Pulmonary artery endothelial cell (primary cell): ENCODE measurements around the gene TBXAS1. TPM values are rescaled to one million over a fixed set of nuclear protein-coding genes. Genes with fewer than 3 reads are reported as not detected.
"Not testable (repeated sequence)": the region's sequence is repeated elsewhere in the genome, so short reads cannot be mapped to it uniquely, and the experiment has no call there.

ENCODE experiments used
- DNase-seq: peaks from one replicate; pipeline ENCODE4 v3.0.0-alpha.2; 2011; ENCODE audit warnings: low read depth, low spot score
- total RNA-seq: library from RNA; depleted of rRNA; stranded (reverse); fragments of >200 nt; gene quantifications from 2 replicates; pipeline ENCODE4 v1.2.3, GENCODE V29; 2014

TBXAS1 gene
- total RNA-seq, 1 donor from 2014 or later, result 10.6 TPM

DNA sequence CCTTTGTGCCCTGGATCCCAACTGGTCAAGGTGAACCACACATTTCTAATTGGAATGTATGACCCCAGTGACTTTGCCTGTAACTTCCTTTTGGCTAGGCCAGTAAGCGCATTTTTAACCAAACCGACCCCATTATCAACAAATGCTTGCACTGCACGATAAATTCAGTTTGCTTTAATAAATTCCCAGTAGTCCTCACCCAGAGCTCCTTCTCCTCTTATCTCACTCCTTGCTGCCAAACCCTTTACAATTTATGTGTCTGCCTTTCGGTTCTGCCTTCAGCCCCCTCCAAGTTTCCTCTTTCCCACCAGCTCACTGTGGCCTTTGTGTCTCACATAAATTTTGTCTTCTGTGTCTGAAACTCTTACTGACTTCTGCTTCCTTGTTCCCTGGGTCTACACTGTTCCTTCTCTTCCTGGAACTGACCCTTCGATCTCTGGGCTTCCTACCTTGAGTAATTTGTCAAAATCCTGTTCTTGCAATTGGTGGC lies 59.0 kb downstream of the TBXAS1 start:
- no peak for DNase-seq

GRCh38 chr7:139889186-139889871 lies 60.3 kb downstream of the TBXAS1 start:
- DNase-seq, result no peak

GRCh38 chr7:139893461-139893860 lies 64.4 kb downstream of the TBXAS1 start:
- DNase-seq, result no peak

GRCh38 chr7:139893999-139894398 lies 64.9 kb downstream of the TBXAS1 start:
- DNase-seq, result no peak

GRCh38 chr7:139895141-139895829 lies 66.2 kb downstream of the TBXAS1 start:
- DNase-seq, result no peak

DNA sequence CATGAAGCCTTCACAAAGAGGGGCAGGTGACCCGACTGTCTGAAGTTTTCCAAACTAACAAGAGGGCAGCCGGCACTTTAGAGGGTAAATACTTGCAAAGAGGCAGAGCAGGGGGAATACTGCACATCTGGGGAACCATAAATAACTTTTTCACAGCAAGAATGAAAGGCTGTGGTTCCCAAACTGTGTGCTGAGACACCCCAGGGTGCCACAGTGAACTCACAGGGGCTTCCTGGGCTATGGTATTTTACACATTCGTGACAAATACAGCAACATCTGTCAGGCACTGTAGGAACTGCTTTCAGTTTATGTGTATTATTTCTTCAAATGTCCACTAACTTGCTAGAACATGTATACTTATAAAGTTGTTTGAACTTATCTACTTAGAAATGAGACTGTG lies 67.2 kb downstream of the TBXAS1 start:
- DNase-seq, result no peak

DNA sequence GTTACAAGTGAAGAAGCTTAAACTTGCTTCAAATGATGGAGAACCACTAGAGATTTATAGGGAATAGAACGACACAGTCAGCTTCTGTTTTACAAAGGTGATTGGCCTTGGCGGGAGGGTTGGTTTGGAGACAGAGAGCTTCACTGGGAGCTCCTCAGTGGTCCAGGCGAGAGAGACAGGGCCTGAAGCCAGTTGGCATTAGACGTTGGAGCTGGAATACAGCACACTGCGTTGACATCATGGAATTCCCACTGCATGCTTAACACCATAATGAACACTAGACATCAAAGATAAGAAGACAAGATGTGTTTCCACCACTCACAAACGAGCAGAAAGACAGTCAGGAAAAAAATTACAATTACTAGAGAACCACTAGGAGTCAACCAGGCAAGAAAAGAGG lies 67.8 kb downstream of the TBXAS1 start:
- DNase-seq, result no peak

DNA sequence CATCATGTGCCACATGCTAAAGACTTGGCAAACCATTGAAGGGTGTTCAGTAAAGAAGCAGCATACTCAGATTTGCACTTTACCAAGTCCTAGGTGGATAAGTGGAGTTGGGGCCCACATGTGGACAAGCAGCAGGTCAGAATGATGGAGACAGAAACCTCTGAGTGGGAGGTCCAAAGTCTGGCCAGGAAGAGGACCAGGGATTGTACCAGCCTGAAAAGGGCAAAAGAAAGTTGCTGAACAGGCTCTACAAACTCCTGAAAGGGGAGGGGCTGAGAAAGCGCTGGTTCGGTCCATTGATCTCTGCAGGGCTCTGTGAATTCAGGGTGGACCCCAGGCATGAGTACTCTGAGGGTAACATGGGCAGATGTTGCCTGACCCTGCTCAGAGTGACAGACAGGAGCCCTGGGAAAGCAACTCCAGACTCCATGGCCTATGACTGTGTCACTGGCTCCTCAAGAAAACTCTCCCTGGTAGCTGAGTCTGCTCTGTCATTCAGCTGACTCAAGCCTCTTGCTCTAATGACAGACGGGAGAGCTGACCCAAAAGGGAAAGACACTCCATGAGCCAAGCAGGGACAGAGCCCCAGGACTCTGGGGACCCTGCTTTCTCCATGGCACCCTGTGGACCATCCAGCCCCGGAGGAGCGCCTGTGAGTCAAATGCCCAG lies 68.5 kb downstream of the TBXAS1 start:
- DNase-seq, result no peak

GRCh38 chr7:139898483-139898882 lies 69.4 kb downstream of the TBXAS1 start:
- no peak for DNase-seq

DNA sequence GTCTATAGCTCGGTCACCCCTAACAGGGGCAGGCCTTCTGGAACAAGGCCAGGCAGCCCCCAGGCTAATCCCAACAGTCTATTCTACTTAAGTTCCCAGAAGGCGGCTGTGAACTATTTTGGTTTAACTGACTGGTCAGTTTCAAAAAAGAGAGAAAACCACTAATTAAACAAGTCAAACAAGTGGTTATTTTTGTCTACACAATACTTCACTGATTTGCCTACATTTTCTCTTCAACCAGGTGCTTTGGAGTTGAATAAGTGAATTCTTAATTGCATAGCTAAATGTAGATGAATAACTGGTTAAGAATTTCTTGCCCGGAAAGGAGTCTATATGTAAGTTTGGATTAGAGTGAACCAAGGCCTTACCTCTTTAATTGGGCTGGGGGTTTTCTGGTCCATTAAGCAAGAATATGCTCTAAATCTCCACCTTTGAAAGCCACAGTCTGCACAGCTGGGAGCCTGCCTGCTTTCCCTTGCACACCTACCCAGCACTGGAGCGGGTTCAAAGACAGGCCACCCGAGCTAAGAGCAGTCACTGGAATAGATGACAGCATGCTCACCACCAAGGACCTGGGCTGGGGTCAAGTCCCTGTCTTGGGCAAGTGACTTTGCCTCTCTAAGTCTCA lies 70.4 kb downstream of the TBXAS1 start:
- DNase-seq, result no peak

DNA sequence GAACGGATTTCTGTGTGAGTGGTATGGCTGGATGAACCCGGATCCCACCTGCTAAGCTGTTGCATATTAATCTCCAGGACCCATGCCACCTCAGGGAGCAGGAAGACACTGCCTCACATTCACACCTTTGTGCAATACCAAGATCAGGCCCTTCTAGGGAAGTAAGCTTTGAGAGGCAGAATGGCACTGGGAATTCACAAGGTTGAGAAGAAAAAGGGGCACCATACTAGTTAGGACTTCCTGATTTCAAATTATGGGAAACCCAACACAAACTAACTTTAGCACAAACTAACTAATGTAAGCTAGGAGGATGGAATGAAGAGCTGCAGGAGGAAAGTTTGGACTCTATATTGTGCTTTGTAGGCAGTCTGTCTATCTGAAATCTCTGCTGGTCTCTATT lies 71.3 kb downstream of the TBXAS1 start:
- DNase-seq, result no peak

GRCh38 chr7:139901056-139901795 lies 72.2 kb downstream of the TBXAS1 start:
- DNase-seq, result no peak

DNA sequence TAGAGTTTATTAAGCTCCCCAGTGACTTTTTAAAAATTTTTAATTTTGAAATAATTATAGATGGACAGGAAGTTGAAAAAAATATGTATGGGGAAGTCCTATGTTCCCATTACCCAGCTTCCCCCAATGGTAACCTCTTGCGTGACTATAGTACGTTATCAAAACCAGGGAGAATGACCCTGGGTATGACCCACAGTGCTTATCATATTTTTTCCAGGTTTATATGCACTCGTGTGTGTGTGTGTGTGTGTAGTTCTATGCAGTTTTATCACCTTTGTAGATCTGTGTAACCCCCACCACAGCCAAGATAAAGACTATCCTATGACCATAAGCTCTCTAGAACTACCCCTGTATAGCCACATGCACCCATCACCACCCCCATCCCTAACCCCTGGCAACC lies 72.8 kb downstream of the TBXAS1 start:
- DNase-seq, result no peak

GRCh38 chr7:139902436-139903102 lies 73.5 kb downstream of the TBXAS1 start:
- DNase-seq, result no peak

- not testable (repeated sequence) for DNase-seq
Observed at GRCh38 chr7:139903103-139903477, 74.0 kb downstream of the TBXAS1 start.

GRCh38 chr7:139906879-139907278 lies 77.8 kb downstream of the TBXAS1 start:
- DNase-seq, result no peak

DNA sequence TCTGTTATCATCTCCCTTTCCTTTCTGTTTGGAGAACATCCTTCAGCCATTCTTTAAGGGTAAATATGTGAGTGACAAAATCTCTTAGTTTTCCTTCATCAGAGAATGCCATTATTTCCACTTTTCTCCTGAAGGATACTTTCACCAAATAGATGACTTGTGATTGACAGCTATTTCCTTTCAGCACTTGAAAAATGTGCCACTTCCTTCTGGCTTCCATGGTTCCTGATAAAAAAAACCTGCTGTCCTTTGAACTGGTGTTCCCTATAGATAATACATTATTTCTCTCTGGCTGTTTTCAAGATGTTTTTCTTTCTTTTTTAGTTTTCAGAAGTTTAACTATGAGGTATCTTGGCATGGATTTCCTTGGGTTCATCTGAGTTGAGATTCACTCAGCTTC lies 79.7 kb downstream of the TBXAS1 start:
- no peak for DNase-seq

- no peak for DNase-seq
Observed at GRCh38 chr7:139909379-139910050, 80.5 kb downstream of the TBXAS1 start.

GRCh38 chr7:139913021-139913844 lies 84.2 kb downstream of the TBXAS1 start:
- no peak for DNase-seq

DNA sequence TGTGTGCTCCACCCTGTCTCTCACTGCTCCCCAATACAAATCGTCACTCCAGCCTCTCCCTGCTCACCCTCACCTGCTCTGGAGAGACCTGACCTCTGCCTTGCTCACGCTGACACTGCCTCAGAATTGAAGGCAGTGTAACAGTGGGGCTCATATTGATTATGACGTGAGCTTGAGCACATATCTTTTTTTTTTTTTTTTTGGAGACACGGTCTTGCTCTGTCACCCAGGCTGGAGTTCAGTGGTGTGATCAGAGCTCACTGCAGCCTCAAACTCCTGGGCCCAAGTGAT lies 84.7 kb downstream of the TBXAS1 start:
- no peak for DNase-seq
